Stimulated activated naive CD8-positive, alpha-beta T cell treated with anti-CD3 and anti-CD28 coated beads, Interleukin-15, amount 100 ng/mL, for 72 hours (primary cell): ENCODE results near the gene MKNK2.
"Not testable (repeated sequence)": the region's sequence is repeated elsewhere in the genome, so short reads cannot be mapped to it uniquely, and the experiment has no call there.

Experiments
- ATAC-seq: fragments of 150-1000 bp; cut with Tn5 transposase; 2 replicates; pipeline ENCODE4 v1.10.0; 2021; ENCODE audit warnings: mild to moderate bottlenecking, moderate library complexity
- DNase-seq, 2 donors: peaks; one replicate each; pipeline ENCODE4 v3.0.0; 2021 to 2022
- H3K27ac Mint-ChIP-seq, 2 donors: one replicate each; pipeline ENCODE4 v1.8.0; 2022; ENCODE audit warnings: mild to moderate bottlenecking in 2 of 2, mixed read lengths in 2 of 2, moderate library complexity in 2 of 2
- H3K27me3 Mint-ChIP-seq: one replicate; pipeline ENCODE4 v1.8.0; 2022; ENCODE audit warnings: mixed read lengths
- H3K4me1 Mint-ChIP-seq: one replicate; pipeline ENCODE4 v1.8.0; 2022; ENCODE audit warnings: mild to moderate bottlenecking, mixed read lengths
- H3K4me3 Mint-ChIP-seq, 2 donors: one replicate each; pipeline ENCODE4 v1.8.0; 2022; ENCODE audit warnings: mild to moderate bottlenecking in 2 of 2, mixed read lengths in 2 of 2, moderate library complexity in 1 of 2
- H3K9me3 Mint-ChIP-seq, 2 donors: one replicate each; pipeline ENCODE4 v1.8.0; 2022; ENCODE audit warnings: mixed read lengths in 2 of 2

MKNK2 gene

DNA sequence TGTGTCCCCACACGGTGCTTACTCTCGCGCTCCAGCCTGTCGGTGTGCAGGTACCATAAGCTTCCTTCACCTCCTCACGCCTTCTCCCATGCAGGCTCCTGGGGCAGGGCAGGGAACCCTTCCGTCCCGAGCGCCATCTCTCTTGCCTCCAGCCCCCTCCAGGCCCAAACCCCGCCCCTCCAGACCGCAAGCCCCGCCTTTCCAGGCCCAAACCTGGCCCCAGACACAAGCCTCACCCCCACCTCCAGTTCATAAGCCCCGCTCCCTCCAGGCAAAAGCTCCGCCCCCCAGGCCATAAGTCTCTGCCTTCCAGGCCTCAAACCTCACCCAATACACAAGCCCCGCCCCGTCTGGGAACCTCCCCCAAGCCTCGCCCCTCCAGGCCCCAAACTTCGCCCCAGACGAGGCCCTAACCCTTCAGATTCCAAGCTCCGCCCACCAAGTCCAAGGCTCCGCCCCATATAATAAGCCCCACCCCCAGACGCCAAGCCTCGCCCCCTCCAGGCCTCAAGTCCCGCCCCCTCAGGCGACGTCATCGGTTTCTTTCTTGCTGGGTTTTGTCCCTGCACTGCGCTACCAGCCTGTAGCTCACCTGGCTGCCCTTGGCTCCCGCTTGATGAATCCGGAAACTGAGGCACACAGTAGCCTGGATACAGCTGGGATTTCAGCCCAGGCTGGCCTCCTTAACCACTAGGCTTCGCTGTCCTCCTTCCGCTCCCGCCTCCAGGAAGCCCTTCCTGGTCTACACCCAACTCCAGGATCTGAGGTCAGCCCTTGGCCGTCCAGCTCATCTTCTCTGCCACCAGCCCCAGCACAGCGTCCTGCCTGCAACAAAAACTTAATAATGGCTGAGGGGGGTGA lies 16.1 kb downstream of the MKNK2 start:
- Mint-ChIP-seq H3K9me3 (peaks cover 4 to 12% of the 10 kb centered on the region in 2 donors), H3K27ac (peak overlapping the region in 1 of 2 donors; percentile 91), H3K27me3 (no peaks in the 10 kb centered on the region), H3K4me1 (peaks cover 50% of the 10 kb centered on the region), H3K4me3 (peak overlapping the region in 1 of 2 donors; percentile 32)
- peak; percentile 55 for ATAC-seq
- peak; percentile 69 for DNase-seq

DNA sequence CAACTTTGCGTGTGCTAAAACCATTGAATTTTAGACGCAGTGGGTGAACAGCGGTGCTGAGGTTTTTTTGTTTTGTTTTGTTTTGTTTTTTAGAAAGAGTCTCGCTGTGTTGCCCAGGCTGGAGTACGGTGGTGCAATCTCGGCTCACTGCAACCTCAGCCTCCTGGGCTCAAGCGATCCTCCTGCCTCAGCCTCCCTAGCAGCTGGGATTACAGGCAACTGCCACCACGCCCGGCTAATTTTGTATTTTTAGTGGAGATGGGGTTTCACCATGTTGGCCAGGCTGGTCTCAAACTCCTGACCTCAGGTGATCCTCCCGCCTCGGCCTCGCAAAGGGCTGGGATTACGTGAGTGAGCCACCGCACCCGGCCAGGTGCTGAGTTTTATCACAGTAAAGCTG lies 16.8 kb downstream of the MKNK2 start:
- H3K9me3 Mint-ChIP-seq, result peaks cover 4 to 12% of the 10 kb centered on the region in 2 donors
- DNase-seq, H3K4me3 Mint-ChIP-seq, H3K27ac Mint-ChIP-seq, ATAC-seq, H3K27me3 Mint-ChIP-seq: not testable (repeated sequence)
- H3K4me1 Mint-ChIP-seq, result peaks cover 46% of the 10 kb centered on the region

DNA sequence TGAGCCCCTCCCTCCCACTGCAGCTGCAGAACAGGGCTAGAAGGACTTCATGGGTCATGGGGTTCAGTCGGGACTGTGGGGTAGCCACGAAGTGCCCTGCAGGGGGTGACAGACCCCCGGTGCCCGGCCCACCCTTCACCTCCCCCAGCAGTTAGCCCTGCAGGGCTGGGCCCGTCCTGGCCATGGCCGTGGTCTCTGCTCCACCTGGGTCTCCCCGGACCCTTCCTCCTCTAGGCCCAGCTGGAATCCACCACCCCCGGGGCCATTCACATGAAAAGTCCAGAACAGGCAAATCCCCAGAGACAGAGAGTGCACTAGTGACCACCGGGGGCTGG lies 17.3 kb downstream of the MKNK2 start:
- H3K9me3 Mint-ChIP-seq, result peaks cover 4 to 12% of the 10 kb centered on the region in 2 donors
- DNase-seq (no peak), ATAC-seq (no peak)
- no peak overlapping the region for H3K27ac Mint-ChIP-seq
- no peaks in the 10 kb centered on the region for H3K27me3 Mint-ChIP-seq
- peaks cover 42% of the 10 kb centered on the region for H3K4me1 Mint-ChIP-seq
- H3K4me3 Mint-ChIP-seq, result no peak overlapping the region

DNA sequence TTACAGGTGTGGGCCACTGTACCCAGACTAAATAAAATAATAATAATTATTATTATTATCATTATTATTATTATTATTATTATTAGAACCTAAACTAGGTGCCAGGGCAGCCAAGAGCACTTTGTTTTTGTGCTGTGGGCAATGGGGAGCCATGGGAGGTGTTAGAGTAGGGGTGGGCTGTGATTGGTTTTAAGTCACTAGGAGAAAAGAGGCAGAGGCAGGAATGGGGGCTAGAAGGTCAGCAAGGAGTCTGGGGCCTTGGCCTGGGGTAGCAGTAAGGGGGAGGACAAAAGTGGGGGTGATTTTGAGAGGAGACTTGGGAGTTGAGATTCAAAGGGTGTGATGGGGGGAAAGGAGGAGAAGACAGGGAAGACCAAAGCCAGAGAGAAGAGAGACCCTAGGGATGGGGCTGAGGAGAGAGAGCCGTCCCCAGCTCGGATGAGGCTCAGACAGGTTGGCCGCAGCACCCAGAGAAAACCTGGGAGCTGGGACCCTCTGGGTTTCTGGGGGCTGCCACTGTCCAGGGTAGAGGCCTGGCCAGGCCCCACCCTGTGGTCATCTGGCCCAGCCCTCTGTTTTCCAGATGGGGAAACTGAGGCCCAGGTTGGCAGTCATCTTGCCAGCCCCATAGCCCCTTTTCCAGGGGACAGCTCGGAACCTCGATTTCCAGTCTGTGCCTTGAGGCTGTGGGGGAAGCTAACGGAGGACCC lies 17.8 kb downstream of the MKNK2 start:
- no peak for DNase-seq
- Mint-ChIP-seq H3K9me3 (peaks cover 4 to 12% of the 10 kb centered on the region in 2 donors), H3K27me3 (no peaks in the 10 kb centered on the region), H3K4me3 (peak overlapping the region in 1 of 2 donors; percentile 5), H3K4me1 (peaks cover 39% of the 10 kb centered on the region), H3K27ac (peak overlapping the region in 1 of 2 donors; percentile 63)
- ATAC-seq, result no peak

DNA sequence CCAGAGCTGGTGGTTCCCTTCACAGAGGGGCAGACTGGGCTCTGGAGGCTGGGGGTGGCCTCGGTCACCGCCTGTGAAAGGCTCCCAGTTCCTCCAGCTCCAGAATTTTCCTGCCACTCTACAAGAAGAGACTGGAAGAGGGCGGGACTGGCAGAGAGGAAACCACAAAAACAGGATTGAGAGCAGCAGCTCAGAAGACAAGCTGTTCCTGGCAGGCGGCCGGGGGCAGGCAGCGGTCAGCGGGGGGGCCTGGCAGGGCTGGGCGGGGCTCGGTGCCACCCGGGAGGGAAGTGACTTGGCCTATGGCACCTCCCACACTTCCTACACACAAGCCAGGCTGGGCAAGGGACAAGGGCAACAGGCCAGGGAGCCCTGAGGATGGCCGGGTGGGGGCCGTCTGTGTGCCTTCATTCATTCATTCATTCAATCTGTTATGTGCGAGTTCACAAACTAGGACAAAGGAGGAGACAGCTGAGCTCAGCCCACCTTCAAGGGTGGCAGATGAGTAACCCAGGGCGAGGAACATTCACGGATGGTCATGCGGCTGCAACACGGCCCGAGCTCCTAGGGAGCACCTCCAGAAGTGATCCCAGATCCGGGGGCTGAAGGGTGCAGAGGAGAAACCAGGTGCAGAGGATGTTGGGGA lies 18.6 kb downstream of the MKNK2 start:
- Mint-ChIP-seq H3K9me3 (peaks cover 4 to 12% of the 10 kb centered on the region in 2 donors), H3K4me1 (peaks cover 34% of the 10 kb centered on the region), H3K4me3 (peak overlapping the region; percentile 84 to 87), H3K27me3 (no peaks in the 10 kb centered on the region), H3K27ac (peak overlapping the region; percentile 35 to 95)
- DNase-seq (peak in 1 of 2 donors; percentile 51), ATAC-seq (peak; percentile 76)

DNA sequence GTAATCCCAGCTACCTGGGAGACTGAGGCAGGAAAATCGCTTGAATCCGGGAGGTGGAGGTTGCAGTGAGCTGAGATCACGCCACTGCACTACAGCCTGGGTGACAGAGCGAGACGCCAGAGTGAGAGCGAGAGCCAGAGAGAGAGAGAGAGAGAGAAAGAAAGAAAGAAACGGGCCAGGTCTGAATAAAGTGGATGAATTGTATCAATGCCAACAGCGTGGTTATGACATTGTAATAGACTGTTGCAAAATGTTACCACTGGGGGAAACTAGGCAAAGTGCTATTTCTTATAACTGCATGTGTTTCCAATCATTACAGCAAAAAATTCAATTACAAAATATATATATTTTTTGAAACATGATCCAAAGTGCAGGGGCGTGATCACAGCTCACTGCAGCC lies 23.7 kb downstream of the MKNK2 start:
- H3K27me3 Mint-ChIP-seq, result no peaks in the 10 kb centered on the region
- peaks cover 10% of the 10 kb centered on the region for H3K4me1 Mint-ChIP-seq
- ATAC-seq (no peak), DNase-seq (no peak)
- H3K9me3 Mint-ChIP-seq, result peaks cover 0 to 4% of the 10 kb centered on the region in 2 donors
- no peak overlapping the region for H3K27ac Mint-ChIP-seq
- no peak overlapping the region for H3K4me3 Mint-ChIP-seq

DNA sequence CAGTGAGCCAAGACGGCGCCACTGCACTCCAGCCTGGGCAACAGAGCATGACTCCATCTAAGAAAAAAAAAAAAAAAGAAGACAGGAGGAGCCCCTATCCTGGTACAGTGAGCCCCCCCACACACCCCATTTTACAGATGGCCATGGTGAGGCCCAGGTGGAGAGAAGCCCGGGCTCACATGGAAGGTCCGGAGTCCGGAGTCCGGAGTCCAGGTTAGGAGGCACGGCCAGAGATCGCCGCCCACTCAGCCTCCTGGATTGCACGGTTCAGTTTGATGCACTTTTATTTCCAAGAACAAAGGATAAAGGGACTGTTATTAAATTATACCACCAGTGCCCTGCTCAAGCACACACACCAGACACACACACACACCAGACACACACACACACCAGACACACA lies 24.3 kb downstream of the MKNK2 start:
- Mint-ChIP-seq H3K9me3 (peaks cover 0 to 4% of the 10 kb centered on the region in 2 donors), H3K4me1 (peaks cover 4% of the 10 kb centered on the region), H3K27ac (no peak overlapping the region), H3K4me3 (no peak overlapping the region), H3K27me3 (no peaks in the 10 kb centered on the region)
- ATAC-seq (no peak), DNase-seq (no peak)

DNA sequence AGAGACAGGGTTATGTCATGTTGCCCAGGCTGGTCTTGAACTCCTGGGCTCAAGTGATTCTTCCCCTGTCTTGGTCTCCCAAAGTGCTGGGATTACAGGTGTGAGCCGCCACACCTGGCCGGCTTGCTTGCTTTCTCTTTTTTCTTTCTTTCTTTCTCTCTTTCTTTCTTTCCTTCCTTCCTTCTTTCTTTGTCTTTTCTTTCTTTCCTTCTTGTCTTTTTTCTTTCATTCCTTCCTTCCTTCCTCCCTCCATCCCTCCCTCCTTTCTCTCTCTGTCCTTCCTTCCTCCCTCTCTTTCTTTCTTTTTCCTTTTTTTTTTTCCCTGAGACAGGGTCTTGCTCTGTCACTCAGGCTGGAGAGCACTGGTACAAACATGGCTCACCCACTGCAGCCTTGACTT lies 28.8 kb downstream of the MKNK2 start:
- Mint-ChIP-seq H3K9me3 (peaks cover 0 to 4% of the 10 kb centered on the region in 2 donors), H3K27me3 (no peaks in the 10 kb centered on the region), H3K4me3 (no peak overlapping the region), H3K27ac (no peak overlapping the region), H3K4me1 (peaks cover 7% of the 10 kb centered on the region)
- ATAC-seq (no peak), DNase-seq (no peak)

DNA sequence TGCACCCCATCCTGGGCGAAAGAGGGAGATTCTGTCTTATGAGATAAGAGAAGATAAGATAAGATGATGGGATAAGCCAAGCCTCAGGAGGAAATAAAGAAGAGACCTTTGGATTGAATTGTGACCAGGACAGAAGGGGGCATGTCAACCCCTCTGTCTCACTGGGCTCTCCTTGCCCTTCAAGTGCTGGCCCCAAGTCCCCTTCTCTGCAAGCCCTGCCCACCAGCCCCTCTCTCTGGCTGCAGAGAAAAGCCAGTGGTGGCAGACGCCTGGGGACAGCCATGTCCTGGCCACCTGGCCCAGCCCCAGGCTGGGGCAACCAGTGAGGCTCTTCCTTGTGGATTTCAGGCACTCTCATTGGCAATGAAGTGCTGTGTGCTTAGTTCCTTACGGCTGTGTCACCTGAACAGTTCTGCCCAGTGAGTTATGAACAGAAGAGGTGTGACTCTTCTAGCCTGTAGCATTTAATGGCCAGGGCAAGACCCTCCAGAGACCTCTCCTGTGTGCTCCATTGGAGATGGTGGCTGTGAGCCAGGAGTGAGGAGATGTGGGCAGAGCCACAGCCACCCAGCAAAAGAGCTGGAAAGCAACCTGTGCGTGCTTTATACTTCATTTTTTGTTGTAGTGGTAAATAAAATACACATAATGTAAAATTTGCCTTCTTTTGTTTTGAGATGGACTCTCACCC lies 29.4 kb downstream of the MKNK2 start:
- Mint-ChIP-seq H3K9me3 (peaks cover 0 to 4% of the 10 kb centered on the region in 2 donors), H3K4me1 (peaks cover 12% of the 10 kb centered on the region), H3K27ac (no peak overlapping the region), H3K4me3 (no peak overlapping the region), H3K27me3 (no peaks in the 10 kb centered on the region)
- DNase-seq, result no peak
- no peak for ATAC-seq

DNA sequence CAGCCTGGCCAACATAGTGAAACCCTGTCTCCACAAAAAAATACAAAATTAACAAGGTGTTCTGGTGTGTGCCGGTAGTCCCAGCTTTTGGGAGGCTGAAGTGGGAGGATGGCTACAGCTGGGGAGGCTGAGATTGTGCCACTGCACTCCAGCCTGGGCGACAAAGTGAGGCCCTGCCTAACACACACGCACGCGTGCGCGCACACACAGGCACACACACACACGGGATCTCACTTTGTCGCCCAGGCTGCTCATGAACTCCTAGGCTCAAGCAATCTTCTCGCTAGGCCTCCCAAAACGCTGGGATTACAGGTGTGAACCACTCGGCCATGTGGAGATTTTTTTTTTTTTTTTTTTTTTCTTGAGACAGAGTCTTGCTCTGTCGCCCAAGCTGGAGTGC lies 32.3 kb downstream of the MKNK2 start:
- Mint-ChIP-seq H3K9me3 (no peaks in the 10 kb centered on the region), H3K4me3 (no peak overlapping the region)

DNA sequence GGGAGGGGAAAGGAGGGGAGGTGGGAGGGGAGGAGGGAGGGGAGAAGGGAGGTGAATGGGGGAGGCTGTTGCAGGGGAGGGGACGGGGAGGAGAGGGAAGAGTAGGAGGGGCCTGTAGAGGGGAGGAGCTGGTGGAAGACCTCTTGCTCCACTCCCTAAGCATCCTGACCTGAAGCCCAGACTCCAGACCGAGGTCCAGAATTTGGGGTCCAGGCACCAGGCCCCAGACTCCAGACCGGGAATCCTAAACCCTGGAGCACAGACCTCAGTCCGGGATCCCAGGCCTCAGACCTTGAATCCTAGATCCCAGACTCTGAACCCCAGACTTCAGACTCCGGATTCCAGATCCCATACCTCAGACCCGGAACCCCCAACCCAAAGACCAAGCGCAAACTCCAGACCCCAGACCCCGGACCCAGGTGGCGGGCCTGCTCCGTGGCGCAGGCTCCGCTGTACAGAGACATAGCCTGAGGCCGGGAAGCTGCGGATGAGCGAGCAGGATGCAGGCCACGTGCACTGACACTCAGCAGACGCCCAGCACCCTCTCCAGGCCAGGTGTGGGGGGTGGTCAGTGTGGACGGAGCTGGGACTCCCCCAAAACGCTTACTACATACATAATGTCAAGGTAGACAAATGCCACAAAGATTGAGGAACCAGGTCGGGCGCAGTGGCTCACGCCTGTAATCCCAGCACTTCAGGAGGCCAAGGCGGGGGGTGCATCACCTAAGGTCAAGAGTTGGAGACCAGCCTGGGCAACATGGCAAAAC lies 34.8 kb downstream of the MKNK2 start:
- Mint-ChIP-seq H3K4me3 (peak overlapping the region; percentile 70 to 76), H3K4me1 (peaks cover 51% of the 10 kb centered on the region), H3K27me3 (no peaks in the 10 kb centered on the region), H3K9me3 (no peaks in the 10 kb centered on the region), H3K27ac (peak overlapping the region; percentile 59 to 69)
- ATAC-seq (peak; percentile 31), DNase-seq (peak; percentile 26 to 55)

More for the DNA sequence above, 32.3 kb downstream of the MKNK2 start:
- Mint-ChIP-seq H3K27ac (no peak overlapping the region), H3K27me3 (no peaks in the 10 kb centered on the region), H3K4me1 (peaks cover 30% of the 10 kb centered on the region)
- DNase-seq, result no peak
- ATAC-seq, result no peak

DNA sequence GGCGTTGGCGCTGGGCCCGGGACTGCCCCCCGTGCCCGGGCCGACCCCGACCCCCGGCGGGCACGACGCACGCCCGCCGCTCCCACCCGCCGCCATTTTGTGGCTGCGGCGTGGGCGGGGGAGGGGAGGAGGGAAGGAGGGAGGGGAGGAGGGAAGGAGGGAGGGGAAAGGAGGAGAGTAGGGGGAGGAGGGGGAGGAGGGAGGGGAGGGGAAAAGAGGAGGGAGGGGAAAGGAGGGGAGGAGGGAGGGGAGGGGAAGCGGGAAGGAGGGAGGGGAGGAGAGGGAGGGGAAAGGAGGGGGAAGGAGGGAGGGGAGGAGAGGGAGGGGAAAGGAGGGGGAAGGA lies 35.5 kb downstream of the MKNK2 start, which contains the start of gene BTBD2:
TSS of gene BTBD2 (minus strand) at position 107 of the 343 bp plus-strand sequence. CDS start at position 96, 11 bp downstream.
- no peak for ATAC-seq
- H3K27ac Mint-ChIP-seq, result peak within 1 kb of the TSS; percentile 69 to 85

DNA sequence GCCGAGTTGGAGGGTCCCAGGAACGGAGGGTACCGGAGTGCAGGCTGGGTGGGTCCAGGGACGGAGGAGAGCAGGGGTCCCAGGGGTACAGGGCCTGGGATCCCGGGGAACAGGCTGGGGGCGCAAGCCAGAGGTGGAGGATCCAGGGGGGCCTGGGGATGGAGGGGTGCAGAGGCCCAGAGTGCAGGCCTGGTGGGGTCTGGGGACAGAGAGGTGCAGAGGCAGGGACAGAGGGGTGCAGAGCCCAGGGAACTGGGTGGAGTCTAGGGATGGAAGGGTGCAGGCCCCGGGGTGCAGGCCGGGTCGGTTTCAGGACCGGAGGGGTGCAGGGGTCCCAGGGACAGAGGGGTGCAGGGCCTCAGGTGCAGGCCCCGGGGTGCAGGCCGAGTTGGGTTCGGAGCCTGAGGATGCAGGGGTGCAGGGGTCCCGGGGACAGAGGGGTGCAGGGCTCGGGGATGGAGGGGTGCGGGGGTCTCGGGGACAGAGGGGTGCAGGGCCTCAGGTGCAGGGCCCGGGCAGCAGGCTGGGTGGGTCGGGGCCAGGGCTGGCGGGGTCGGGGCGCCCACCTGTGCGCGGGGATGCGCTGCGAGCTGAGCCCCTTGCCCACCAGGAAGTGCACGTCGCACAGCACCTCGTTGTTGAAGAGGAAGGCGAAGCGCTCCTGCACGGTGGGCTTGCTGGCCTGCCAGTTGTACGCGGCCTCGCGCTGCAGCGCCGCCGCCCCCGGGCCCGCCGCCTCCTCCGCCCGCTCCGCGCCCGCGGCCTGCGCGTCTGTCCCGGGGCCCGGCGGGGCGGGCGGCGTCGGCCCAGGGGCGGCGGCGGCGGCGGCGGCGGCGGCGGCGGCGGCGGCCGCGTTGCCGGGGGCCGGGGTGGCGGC lies 36.1 kb downstream of the MKNK2 start:
- Mint-ChIP-seq H3K27ac (peak overlapping the region; percentile 40 to 85), H3K4me3 (peak overlapping the region; percentile 82 to 88), H3K9me3 (no peaks in the 10 kb centered on the region), H3K4me1 (peaks cover 61% of the 10 kb centered on the region), H3K27me3 (no peaks in the 10 kb centered on the region)
- DNase-seq, result peak; percentile 32 to 36
- peak; percentile 54 for ATAC-seq

More for the DNA sequence above, 35.5 kb downstream of the MKNK2 start, which contains the start of gene BTBD2:
- peak in 1 of 2 donors; percentile 40 for DNase-seq
- no peaks in the 10 kb centered on the region for H3K9me3 Mint-ChIP-seq
- peak within 1 kb of the TSS; percentile 82 to 88 for H3K4me3 Mint-ChIP-seq
- no peaks in the 10 kb centered on the region for H3K27me3 Mint-ChIP-seq
- peaks cover 58% of the 10 kb centered on the region for H3K4me1 Mint-ChIP-seq

DNA sequence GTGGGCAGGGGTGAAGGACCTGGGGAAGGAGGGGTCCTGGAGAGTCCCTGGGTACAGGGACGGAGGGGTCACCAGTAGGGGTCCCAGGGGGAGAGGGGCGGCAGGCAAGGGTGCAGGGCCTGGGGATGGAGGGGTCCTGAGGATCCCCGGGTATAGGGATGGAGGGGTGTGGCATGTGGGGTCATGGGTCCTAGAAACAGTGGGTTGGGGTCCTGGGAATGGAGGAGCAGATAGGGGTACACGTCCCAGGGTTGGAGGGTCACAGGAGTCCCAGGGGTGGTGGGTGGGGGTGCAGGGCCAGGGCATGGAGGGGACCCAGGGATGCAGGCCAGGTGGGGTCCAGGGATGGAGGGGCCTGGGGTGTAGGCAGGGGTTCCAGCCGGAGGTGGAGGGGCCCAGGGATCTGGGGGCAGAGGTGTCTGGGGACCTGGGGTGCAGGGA lies 36.9 kb downstream of the MKNK2 start:
- Mint-ChIP-seq H3K4me1 (peaks cover 56% of the 10 kb centered on the region), H3K4me3 (peak overlapping the region; percentile 82 to 88), H3K27me3 (no peaks in the 10 kb centered on the region), H3K27ac (peak overlapping the region in 1 of 2 donors; percentile 49), H3K9me3 (no peaks in the 10 kb centered on the region)
- no peak for DNase-seq
- peak; percentile 52 for ATAC-seq
